GM12878 (cell line): ENCODE data around the gene POSTN. TPM values are rescaled to one million over a fixed set of nuclear protein-coding genes. Genes with fewer than 3 reads are reported as not detected.

ENCODE experiments used
- ATAC-seq: fragments of 200-7000 bp; cut with Tn5 transposase; 3 replicates; pipeline ENCODE4 v1.9.1; 2020; ENCODE audit warnings: mild to moderate bottlenecking, moderate library complexity
- BruUV-seq: library from RNA; stranded (reverse); fragments of 400-500 nt; replicated peaks from 2 replicates; lab custom pipeline; 2021; lab: Mats Ljungman, UMichigan
- CTCF ChIA-PET: fragments of 300-600 bp; sonication (Branson Sonifier 250); formaldehyde crosslinking; extraction: SDS; loops from one replicate; lab custom pipeline; 2021; ENCODE audit warnings: inconsistent platforms; lab: Yijun Ruan, JAX
- POLR2A ChIA-PET: fragments of 350-600 bp; formaldehyde crosslinking; extraction: SDS; loops from one replicate; lab custom pipeline; 2021; ENCODE audit warnings: inconsistent platforms; lab: Charles Lee
- RAD21 ChIA-PET: fragments of 300-600 bp; sonication (Branson Sonifier 250); formaldehyde crosslinking; loops from one replicate; lab custom pipeline; 2023; ENCODE audit warnings: antibody characterized with exemption; ENCODE audit not compliant: unreplicated experiment; lab: Charles Lee
- SMC1A ChIA-PET: fragments of 300-600 bp; sonication (Branson Sonifier 250); formaldehyde crosslinking; loops from one replicate; lab custom pipeline; 2023; ENCODE audit not compliant: unreplicated experiment, uncharacterized antibody; lab: Charles Lee
- DNase-seq: peaks from one replicate; pipeline ENCODE4 v3.0.0-alpha.2; 2011; ENCODE audit warnings: low read depth, low spot score
- FAIRE-seq: peaks from 3 replicates; lab custom pipeline; 2011; peaks lifted over from hg19 to GRCh38; lab: Jason Lieb, UNC
- H2AFZ ChIP-seq: 2 replicates; pipeline ENCODE4 v1.6.0; 2011; ENCODE audit warnings: low read depth, low read length, control low read depth; ENCODE audit not compliant: control insufficient read depth
- H3K27ac ChIP-seq: 2 replicates; pipeline ENCODE4 v1.5.1; 2011; ENCODE audit warnings: control low read depth; ENCODE audit not compliant: control insufficient read depth, insufficient read depth
- H3K27me3 ChIP-seq, 2 experiments: replicated peaks in 1 of 2; 2 replicates each; pipeline versions ENCODE4 v1.6.0 to v1.6.1; 2011; ENCODE audit warnings: low read length in 1 of 2; ENCODE audit not compliant: control insufficient read depth in 2 of 2, insufficient read depth in 2 of 2
- H3K36me3 ChIP-seq, 2 experiments: 2 replicates each; pipeline ENCODE4 v1.5.1; 2011; ENCODE audit warnings: low read length in 1 of 2; ENCODE audit not compliant: control insufficient read depth in 2 of 2, insufficient read depth in 2 of 2
- H3K4me1 ChIP-seq: 2 replicates; pipeline ENCODE4 v1.6.1; 2011; ENCODE audit warnings: mild to moderate bottlenecking, low read length, moderate library complexity, mixed read lengths; ENCODE audit not compliant: control insufficient read depth, insufficient read depth
- H3K4me2 ChIP-seq: 2 replicates; pipeline ENCODE4 v1.6.0; 2011; ENCODE audit warnings: control low read depth; ENCODE audit not compliant: control insufficient read depth, insufficient read depth
- H3K4me3 ChIP-seq: fragments of 200-600 bp; sonication (generic); 2 replicates; pipeline ENCODE4 v1.5.1; 2016
- H3K79me2 ChIP-seq: 2 replicates; pipeline ENCODE4 v1.6.0; 2011; ENCODE audit warnings: low read length; ENCODE audit not compliant: control insufficient read depth, insufficient read depth
- H3K9ac ChIP-seq: 2 replicates; pipeline ENCODE4 v1.8.0; 2011; ENCODE audit warnings: low read length, control low read depth, mixed read lengths; ENCODE audit not compliant: control insufficient read depth, insufficient read depth
- H3K9me3 ChIP-seq: replicated peaks from 3 replicates; pipeline ENCODE4 v1.5.1; 2011; ENCODE audit warnings: mild to moderate bottlenecking, low read length; ENCODE audit not compliant: control insufficient read depth, insufficient read depth
- H4K20me1 ChIP-seq: 2 replicates; pipeline ENCODE4 v1.6.0; 2011; ENCODE audit not compliant: control insufficient read depth, insufficient read depth
- CEBPB ChIP-seq, 2 experiments: fragments of 150-350 bp in 1 of 2; IDR thresholded peaks; 2 replicates each; pipeline ENCODE4 v1.6.1; 2012 to 2014; ENCODE audit warnings: low read depth in 2 of 2, low read length in 2 of 2, borderline replicate concordance in 1 of 2, inconsistent platforms in 1 of 2
- CHD4 ChIP-seq: fragments of 200-600 bp; sonication (generic); IDR thresholded peaks from 2 replicates; pipeline ENCODE4 v1.6.1; 2016; ENCODE audit warnings: mild to moderate bottlenecking
- FOXM1 ChIP-seq: IDR thresholded peaks from 2 replicates; pipeline ENCODE4 v1.6.1; 2012; ENCODE audit warnings: low read depth, mild to moderate bottlenecking, inconsistent platforms, low read length, moderate library complexity
- IRF4 ChIP-seq: IDR thresholded peaks from 2 replicates; pipeline ENCODE4 v1.6.1; 2011; ENCODE audit warnings: low read depth, low read length
- NFIC ChIP-seq: IDR thresholded peaks from 2 replicates; pipeline ENCODE4 v1.6.1; 2012; ENCODE audit warnings: low read depth, mild to moderate bottlenecking, inconsistent platforms, low read length, moderate library complexity
- NFYB ChIP-seq: IDR thresholded peaks from 2 replicates; pipeline ENCODE4 v1.6.1; 2011; ENCODE audit warnings: low read depth, mild to moderate bottlenecking, low read length, improper control_type of control experiment, moderate library complexity; ENCODE audit not compliant: insufficient read depth
- NRF1 ChIP-seq: conservative IDR thresholded peaks from 2 replicates; pipeline ENCODE4 v1.6.1; 2011; ENCODE audit warnings: mild to moderate bottlenecking, low read depth, low read length, improper control_type of control experiment
- RAD21 ChIP-seq: IDR thresholded peaks from 2 replicates; pipeline ENCODE4 v1.6.1; 2011; ENCODE audit warnings: mild to moderate bottlenecking, low read depth, low read length, moderate library complexity; ENCODE audit not compliant: insufficient read depth
- SREBF2 ChIP-seq: IDR thresholded peaks from 2 replicates; pipeline ENCODE4 v1.6.1; 2012; ENCODE audit warnings: mild to moderate bottlenecking, low read length
- STAT3 ChIP-seq: IDR thresholded peaks from 2 replicates; pipeline ENCODE4 v1.6.1; 2011; ENCODE audit warnings: low read depth, low read length, improper control_type of control experiment
- ZNF217 ChIP-seq: fragments of 450-650 bp; IDR thresholded peaks from 2 replicates; pipeline ENCODE4 v1.6.1; 2017; ENCODE audit warnings: antibody characterized with exemption, mild to moderate bottlenecking
- WGBS: methylation state at CpG from one replicate; pipeline ENCODE4 v1.1.6; 2016; ENCODE audit warnings: low lambda C conversion rate; ENCODE audit not compliant: insufficient replicate concordance, insufficient coverage; ENCODE audit errors: missing lambda C conversion rate; 5-methylcytosine and 5-hydroxymethylcytosine counted together
- in situ Hi-C: fragments of 300-500 bp; cut with MboI; formaldehyde crosslinking; loops from 9 replicates; pipeline ENCODE4 v1.14.3; 2018; ENCODE audit warnings: mixed read lengths
- intact Hi-C: fragments of 100-400 bp; cut with micrococcal nuclease; formaldehyde crosslinking; loops from one replicate; pipeline ENCODE4 v1.14.2; 2022; ENCODE audit not compliant: unreplicated experiment
- polyA plus RNA-seq, 11 experiments: library from polyadenylated mRNA; depleted of rRNA in 4 of 11; unstranded in 6 of 11; stranded (reverse) in 5 of 11; fragments of >200 nt; fragmentation: Nextera tagmentation in 4 of 11; fragmentation: Illumina TruSeq in 1 of 11; extraction: Ambion mirVana in 4 of 11; extraction: Trizol in 1 of 11; gene quantifications; 1 replicate in 1 of 11; 2 replicates in 10 of 11; pipeline versions ENCODE4 v1.2.1 to v1.2.3, GENCODE V29; 2011 to 2016; ENCODE audit warnings: inconsistent platforms in 2 of 11, missing spikeins in 2 of 11, low read depth in 1 of 11
- total RNA-seq, 4 experiments: library from RNA; depleted of rRNA in 3 of 4; stranded (reverse); fragments of >200 nt in 3 of 4; fragmentation: Illumina TruSeq in 1 of 4; extraction: Trizol in 1 of 4; gene quantifications; 2 replicates each; pipeline versions ENCODE4 v1.2.1 to v1.2.3, GENCODE V29; 2013 to 2021
- TF ChIP-seq, protein P1 (sequence below): fragments of 450-650 bp; IDR thresholded peaks from 2 replicates; pipeline ENCODE4 v1.6.1; 2017; ENCODE audit warnings: mild to moderate bottlenecking, moderate library complexity
- TF ChIP-seq, protein P2 (sequence below), 3 experiments: IDR thresholded peaks in 2 of 3; conservative IDR thresholded peaks in 1 of 3; 2 replicates each; pipeline ENCODE4 v1.5.1; 2011; ENCODE audit warnings: low read depth in 3 of 3, low read length in 3 of 3, mild to moderate bottlenecking in 3 of 3, control low read depth in 2 of 3, moderate library complexity in 2 of 3, inconsistent platforms in 1 of 3, mixed read lengths in 1 of 3; ENCODE audit not compliant: control insufficient read depth in 2 of 3, insufficient read depth in 1 of 3; ENCODE audit errors: extremely low read depth in 1 of 3
- TF ChIP-seq, protein P3 (sequence below): fragments of 150-350 bp; IDR thresholded peaks from 2 replicates; pipeline ENCODE4 v1.6.1; 2014; ENCODE audit warnings: mild to moderate bottlenecking, low read depth, low read length

The POSTN gene
- total and polyA plus RNA-seq, 10 of the 15 experiments (the other 5 are each of a cell fraction or from before 2014, with no cell fraction given) = 0.05 to 0.13 (median 0.08) TPM; not detected in 7

DNA sequence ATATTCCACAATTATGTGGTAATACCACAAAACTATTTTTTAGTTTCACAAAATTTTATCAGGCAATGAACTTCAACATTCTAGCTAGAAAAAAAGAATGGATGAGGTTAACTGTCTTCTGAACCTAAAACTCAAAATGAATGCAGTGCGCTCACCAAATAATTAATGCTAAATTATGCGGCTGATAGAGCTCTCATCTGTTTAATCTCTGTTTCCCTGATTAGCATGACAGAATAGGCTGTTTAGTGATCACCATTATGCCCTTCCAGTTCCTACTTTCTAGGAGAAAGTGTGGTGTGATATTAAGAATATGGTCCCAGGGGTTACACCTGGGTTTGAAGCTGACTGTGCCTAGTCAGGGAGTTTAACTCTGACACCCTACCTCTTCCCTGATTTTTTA, 42.8 kb upstream of the POSTN start (continued):
- TF ChIP-seq NFYB = no peak
- TF ChIP-seq, protein P1, sequence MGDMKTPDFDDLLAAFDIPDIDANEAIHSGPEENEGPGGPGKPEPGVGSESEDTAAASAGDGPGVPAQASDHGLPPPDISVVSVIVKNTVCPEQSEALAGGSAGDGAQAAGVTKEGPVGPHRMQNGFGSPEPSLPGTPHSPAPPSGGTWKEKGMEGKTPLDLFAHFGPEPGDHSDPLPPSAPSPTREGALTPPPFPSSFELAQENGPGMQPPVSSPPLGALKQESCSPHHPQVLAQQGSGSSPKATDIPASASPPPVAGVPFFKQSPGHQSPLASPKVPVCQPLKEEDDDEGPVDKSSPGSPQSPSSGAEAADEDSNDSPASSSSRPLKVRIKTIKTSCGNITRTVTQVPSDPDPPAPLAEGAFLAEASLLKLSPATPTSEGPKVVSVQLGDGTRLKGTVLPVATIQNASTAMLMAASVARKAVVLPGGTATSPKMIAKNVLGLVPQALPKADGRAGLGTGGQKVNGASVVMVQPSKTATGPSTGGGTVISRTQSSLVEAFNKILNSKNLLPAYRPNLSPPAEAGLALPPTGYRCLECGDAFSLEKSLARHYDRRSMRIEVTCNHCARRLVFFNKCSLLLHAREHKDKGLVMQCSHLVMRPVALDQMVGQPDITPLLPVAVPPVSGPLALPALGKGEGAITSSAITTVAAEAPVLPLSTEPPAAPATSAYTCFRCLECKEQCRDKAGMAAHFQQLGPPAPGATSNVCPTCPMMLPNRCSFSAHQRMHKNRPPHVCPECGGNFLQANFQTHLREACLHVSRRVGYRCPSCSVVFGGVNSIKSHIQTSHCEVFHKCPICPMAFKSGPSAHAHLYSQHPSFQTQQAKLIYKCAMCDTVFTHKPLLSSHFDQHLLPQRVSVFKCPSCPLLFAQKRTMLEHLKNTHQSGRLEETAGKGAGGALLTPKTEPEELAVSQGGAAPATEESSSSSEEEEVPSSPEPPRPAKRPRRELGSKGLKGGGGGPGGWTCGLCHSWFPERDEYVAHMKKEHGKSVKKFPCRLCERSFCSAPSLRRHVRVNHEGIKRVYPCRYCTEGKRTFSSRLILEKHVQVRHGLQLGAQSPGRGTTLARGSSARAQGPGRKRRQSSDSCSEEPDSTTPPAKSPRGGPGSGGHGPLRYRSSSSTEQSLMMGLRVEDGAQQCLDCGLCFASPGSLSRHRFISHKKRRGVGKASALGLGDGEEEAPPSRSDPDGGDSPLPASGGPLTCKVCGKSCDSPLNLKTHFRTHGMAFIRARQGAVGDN = no peak
- TF ChIP-seq CEBPB (IDR thresholded peaks at IDR 0.05; ENCODE audit: borderline replicate concordance in 1 of 2, low read depth in 2 of 2, low read length in 2 of 2) = no peak

DNA sequence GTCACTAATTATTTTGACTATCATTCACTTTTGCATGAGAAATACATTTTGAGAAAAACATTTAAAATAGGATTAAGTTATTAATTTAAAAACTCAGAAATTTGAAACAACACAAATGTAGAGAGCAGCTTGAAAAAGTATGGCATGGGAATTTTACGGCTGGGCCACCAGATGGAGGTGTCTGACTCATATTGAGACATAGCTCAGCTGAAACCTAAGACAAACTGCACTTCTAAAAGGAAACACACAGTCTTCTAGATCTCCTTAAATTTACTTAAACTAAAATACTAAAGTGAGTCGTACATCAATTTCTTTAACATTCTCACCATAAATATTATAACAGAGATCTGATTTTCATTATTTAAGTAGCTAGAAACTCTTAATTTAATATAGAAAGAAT, 41.9 kb upstream of the POSTN start:
- no peak overlapping the region for H3K9ac ChIP-seq
- BruUV-seq = no TSS peak
- intact Hi-C loops (no loop called here), in situ Hi-C loops (no loop called here)
- H2AFZ ChIP-seq = no peak overlapping the region
- ChIA-PET SMC1A (interaction anchor here (1.8 kb wide), 1 partner anchor 9 kb away, joined by 5 read pairs; no protein-coding TSS in a partner anchor), RAD21 (no interaction called here), POLR2A (no interaction called here), CTCF (interaction anchor here (0.7 kb wide), 1 partner anchor 941 kb away, joined by 3 read pairs; no protein-coding TSS in a partner anchor)
- ATAC-seq (no peak), DNase-seq (no peak), FAIRE-seq (no peak)
- no peaks in the 10 kb centered on the region for H3K4me1 ChIP-seq
- H4K20me1 ChIP-seq = no peaks in the 10 kb centered on the region
- H3K4me2 ChIP-seq = no peak overlapping the region
- no peak overlapping the region for H3K4me3 ChIP-seq
- H3K27me3 ChIP-seq = no peaks in the 10 kb centered on the region
- WGBS = 2% methylated on average over 2 of the region's 2 CpGs
- no peaks in the 10 kb centered on the region for H3K79me2 ChIP-seq
- no peaks in the 10 kb centered on the region for H3K9me3 ChIP-seq
- TF ChIP-seq ZNF217 (no peak), STAT3 (no peak), SREBF2 (no peak), RAD21 (peak; percentile 35; the same call in 1 of the 2 replicates), CHD4 (no peak), NRF1 (no peak), FOXM1 (no peak), NFIC (no peak), IRF4 (no peak)
- TF ChIP-seq, protein P2, sequence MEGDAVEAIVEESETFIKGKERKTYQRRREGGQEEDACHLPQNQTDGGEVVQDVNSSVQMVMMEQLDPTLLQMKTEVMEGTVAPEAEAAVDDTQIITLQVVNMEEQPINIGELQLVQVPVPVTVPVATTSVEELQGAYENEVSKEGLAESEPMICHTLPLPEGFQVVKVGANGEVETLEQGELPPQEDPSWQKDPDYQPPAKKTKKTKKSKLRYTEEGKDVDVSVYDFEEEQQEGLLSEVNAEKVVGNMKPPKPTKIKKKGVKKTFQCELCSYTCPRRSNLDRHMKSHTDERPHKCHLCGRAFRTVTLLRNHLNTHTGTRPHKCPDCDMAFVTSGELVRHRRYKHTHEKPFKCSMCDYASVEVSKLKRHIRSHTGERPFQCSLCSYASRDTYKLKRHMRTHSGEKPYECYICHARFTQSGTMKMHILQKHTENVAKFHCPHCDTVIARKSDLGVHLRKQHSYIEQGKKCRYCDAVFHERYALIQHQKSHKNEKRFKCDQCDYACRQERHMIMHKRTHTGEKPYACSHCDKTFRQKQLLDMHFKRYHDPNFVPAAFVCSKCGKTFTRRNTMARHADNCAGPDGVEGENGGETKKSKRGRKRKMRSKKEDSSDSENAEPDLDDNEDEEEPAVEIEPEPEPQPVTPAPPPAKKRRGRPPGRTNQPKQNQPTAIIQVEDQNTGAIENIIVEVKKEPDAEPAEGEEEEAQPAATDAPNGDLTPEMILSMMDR (IDR thresholded peaks at IDR 0.05 in 2 of 3, conservative IDR thresholded peaks at IDR 0.05 in 1 of 3; ENCODE audit: control insufficient read depth in 2 of 3, extremely low read depth in 1 of 3, insufficient read depth in 1 of 3, low read depth in 3 of 3, low read length in 3 of 3) = peak in 1 of 3 experiments; percentile 25; a peak in 2 of 6 replicates
- TF ChIP-seq, protein P3, sequence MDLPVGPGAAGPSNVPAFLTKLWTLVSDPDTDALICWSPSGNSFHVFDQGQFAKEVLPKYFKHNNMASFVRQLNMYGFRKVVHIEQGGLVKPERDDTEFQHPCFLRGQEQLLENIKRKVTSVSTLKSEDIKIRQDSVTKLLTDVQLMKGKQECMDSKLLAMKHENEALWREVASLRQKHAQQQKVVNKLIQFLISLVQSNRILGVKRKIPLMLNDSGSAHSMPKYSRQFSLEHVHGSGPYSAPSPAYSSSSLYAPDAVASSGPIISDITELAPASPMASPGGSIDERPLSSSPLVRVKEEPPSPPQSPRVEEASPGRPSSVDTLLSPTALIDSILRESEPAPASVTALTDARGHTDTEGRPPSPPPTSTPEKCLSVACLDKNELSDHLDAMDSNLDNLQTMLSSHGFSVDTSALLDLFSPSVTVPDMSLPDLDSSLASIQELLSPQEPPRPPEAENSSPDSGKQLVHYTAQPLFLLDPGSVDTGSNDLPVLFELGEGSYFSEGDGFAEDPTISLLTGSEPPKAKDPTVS = no peak
- no peaks in the 10 kb centered on the region for H3K36me3 ChIP-seq
- no peak overlapping the region for H3K27ac ChIP-seq
